Stimulated activated naive CD8-positive, alpha-beta T cell treated with anti-CD3 and anti-CD28 coated beads, Interleukin-15, amount 100 ng/mL, for 72 hours (primary cell): ENCODE results near the gene KCNQ1OT1.

Experiments used
- ATAC-seq: fragments of 150-1000 bp; cut with Tn5 transposase; 2 replicates; pipeline ENCODE4 v1.10.0; 2021; ENCODE audit warnings: mild to moderate bottlenecking, moderate library complexity
- DNase-seq, 2 donors: peaks; one replicate each; pipeline ENCODE4 v3.0.0; 2021 to 2022
- H3K27ac Mint-ChIP-seq, 2 donors: one replicate each; pipeline ENCODE4 v1.8.0; 2022; ENCODE audit warnings: mild to moderate bottlenecking in 2 of 2, mixed read lengths in 2 of 2, moderate library complexity in 2 of 2
- H3K27me3 Mint-ChIP-seq: one replicate; pipeline ENCODE4 v1.8.0; 2022; ENCODE audit warnings: mixed read lengths
- H3K4me1 Mint-ChIP-seq: one replicate; pipeline ENCODE4 v1.8.0; 2022; ENCODE audit warnings: mild to moderate bottlenecking, mixed read lengths
- H3K4me3 Mint-ChIP-seq, 2 donors: one replicate each; pipeline ENCODE4 v1.8.0; 2022; ENCODE audit warnings: mild to moderate bottlenecking in 2 of 2, mixed read lengths in 2 of 2, moderate library complexity in 1 of 2
- H3K9me3 Mint-ChIP-seq, 2 donors: one replicate each; pipeline ENCODE4 v1.8.0; 2022; ENCODE audit warnings: mixed read lengths in 2 of 2

The KCNQ1OT1 gene

DNA sequence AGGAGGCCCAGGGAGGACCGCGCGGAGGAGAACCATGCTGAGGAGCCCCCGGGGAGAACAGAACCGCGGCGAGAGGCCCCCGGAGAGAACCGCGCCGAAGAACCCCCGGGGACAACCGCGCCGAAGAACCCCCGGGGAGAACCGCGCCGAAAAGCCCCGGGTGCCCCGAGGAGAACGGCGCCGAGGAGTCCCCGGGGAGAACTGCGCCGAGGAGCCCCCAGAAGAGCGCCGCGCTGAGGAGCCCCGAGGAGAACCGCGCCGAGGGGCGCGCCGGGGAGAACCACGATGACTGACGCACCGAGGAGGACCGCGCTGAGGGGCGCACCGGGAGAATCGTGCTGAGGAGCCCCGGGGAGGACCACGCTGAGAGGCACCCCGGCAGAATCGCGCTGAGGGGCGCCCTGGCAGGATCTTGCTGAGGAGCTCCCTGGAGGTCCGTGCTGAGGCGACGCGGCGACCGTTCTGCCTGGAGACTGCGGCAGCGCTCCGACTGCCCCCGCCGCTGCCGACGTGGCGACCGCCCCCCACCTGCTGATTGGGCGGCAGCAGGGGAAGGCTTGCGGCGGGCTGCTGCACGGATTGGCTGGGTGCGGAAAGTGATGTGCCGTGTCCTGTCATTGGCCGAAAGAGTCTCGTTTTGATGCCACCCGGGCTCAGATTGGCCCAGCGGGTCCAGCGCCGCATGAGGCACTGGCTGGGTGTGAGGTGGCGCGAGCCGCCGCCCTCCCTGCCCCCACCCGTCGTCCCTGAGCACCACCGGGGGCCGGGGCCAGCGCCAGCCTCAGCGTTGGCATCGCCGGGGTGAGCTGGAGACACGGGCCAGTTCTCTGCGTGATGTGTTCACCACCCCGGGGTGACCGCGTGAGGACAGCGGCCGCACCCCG, at the start of gene KCNQ1OT1:
Gene KCNQ1OT1 (minus strand): TSS at position 464 of the 884 bp plus-strand sequence.
- DNase-seq (peak; percentile 84 to 92), ATAC-seq (peak; percentile 97)
- Mint-ChIP-seq H3K27me3 (no peaks in the 10 kb centered on the region), H3K4me1 (peaks cover 20% of the 10 kb centered on the region), H3K27ac (peak within 1 kb of the TSS; percentile 57 to 85), H3K4me3 (peak within 1 kb of the TSS; percentile 85 to 89), H3K9me3 (no peaks in the 10 kb centered on the region)

DNA sequence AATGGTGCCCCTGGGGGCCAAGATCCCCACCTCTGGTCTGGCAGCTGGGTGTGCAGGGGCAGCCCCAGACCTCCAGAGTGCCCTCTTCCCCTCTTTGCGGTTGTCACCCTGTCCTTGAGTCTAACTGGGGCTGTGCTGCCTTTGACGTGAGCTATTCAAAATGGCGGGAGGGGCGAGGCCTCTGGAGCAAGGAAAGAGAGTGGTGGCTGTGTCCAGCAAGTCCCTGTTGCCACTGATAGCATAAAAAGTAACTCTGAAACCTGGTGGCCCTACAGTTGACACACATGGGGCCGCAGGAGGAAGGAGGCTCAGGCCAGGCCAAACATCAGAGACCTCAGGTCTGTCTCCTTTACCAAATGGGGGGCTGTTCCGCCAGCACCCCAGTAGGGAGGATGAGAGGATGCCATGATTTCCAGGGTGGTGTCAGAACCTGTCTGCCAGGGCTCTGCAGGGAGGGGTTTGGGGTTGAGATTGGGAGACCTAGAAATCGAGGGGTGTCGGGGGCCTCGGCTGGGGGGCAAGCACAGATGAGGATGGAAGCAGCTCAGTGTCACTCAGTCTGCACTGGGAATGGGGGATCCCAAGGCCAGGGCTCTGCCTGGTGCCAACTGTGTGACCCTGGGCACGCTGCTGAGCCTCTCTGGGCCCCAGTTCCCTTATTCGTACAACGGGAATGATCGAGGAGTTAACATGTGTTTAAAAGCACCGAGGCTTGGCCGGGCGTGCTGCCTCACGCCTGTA, 49.2 kb upstream of the KCNQ1OT1 start:
- peak overlapping the region; percentile 27 to 80 for H3K27ac Mint-ChIP-seq
- no peaks in the 10 kb centered on the region for H3K4me1 Mint-ChIP-seq
- peaks cover 0 to 8% of the 10 kb centered on the region in 2 donors for H3K9me3 Mint-ChIP-seq
- DNase-seq = no peak
- ATAC-seq = no peak
- no peaks in the 10 kb centered on the region for H3K27me3 Mint-ChIP-seq
- no peak overlapping the region for H3K4me3 Mint-ChIP-seq

DNA sequence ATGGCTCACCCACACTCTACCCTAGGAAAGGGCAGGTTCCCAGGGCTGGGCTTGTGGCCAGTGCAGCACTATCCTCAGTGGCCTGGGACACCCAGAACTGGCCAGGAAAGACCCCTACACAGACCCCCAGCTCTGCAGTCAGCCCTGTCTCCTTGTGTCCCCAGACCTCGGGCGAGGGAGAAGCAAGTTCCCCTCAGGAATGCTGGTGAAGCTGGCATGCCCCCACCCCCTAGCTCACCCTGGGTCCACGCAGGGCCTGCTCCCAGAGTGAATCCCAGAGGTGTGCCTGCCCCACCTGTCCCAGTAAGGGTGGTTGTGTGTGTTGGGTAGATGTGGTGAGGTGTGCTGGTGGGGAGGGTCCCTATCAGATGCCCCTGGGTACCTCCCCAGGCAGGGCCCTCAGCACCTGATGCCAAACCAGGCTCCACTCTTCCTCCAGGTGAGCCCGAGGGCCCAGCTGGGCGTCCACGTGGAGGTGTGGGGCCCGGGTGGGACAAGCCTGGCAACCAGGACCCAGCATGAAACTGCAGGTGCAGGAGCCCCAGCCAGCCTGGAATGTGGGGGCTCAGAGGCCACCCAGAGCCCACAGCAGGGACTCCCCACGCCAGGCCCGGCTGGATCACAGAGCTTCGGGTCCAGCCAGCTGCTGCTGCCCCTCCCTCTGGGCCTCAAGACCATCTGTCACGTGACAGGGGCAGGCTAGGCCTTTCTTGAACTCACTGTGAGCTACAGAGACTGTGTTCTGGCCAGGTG, 48.4 kb upstream of the KCNQ1OT1 start:
- ATAC-seq (no peak), DNase-seq (no peak)
- no peak overlapping the region for H3K4me3 Mint-ChIP-seq

DNA sequence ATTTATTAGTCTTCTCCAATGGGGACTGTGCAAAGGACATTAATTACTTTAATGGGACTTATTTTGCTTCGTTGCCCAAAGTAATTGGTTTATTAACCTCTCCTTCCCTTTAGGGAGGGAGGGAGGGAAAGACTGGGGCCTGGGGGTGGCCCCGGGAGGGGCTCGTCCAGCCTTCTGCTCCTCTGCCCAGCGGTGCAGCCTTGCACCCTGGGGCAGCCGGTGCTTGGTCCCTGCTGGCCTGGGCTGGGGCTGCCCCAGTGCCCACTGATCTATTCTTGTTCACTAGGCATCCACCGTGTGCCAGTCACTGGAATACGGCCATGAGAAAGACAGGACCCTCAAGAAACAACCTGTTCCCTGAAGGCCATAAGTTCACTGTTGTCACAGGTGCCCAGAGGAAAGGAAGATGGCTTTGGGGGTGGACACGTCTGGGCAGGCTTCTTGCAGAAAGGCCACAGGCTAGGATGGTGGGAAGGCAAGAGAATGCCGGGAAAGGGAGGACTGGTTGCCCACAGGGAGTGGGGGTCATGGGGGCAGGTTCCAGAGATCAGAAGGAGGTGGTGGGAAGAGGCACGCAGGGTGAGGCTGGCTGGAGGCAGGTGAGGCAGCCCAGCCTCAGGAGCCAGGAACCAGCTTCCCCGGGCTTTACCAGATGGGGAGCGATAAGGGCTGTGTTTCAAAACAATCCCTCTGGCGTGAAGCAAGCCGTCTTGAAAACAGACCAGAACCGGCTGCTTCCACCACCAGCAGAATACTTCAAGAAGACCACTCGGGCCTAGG, 47.6 kb upstream of the KCNQ1OT1 start:
- Mint-ChIP-seq H3K27ac (no peak overlapping the region), H3K4me3 (no peak overlapping the region), H3K4me1 (no peaks in the 10 kb centered on the region), H3K9me3 (no peaks in the 10 kb centered on the region), H3K27me3 (no peaks in the 10 kb centered on the region)
- DNase-seq (no peak), ATAC-seq (no peak)

More for the DNA sequence above, 48.4 kb upstream of the KCNQ1OT1 start:
- peaks cover 0 to under 1% of the 10 kb centered on the region in 2 donors for H3K9me3 Mint-ChIP-seq
- H3K27ac Mint-ChIP-seq = peak overlapping the region in 1 of 2 donors; percentile 27
- H3K4me1 Mint-ChIP-seq = no peaks in the 10 kb centered on the region
- no peaks in the 10 kb centered on the region for H3K27me3 Mint-ChIP-seq

DNA sequence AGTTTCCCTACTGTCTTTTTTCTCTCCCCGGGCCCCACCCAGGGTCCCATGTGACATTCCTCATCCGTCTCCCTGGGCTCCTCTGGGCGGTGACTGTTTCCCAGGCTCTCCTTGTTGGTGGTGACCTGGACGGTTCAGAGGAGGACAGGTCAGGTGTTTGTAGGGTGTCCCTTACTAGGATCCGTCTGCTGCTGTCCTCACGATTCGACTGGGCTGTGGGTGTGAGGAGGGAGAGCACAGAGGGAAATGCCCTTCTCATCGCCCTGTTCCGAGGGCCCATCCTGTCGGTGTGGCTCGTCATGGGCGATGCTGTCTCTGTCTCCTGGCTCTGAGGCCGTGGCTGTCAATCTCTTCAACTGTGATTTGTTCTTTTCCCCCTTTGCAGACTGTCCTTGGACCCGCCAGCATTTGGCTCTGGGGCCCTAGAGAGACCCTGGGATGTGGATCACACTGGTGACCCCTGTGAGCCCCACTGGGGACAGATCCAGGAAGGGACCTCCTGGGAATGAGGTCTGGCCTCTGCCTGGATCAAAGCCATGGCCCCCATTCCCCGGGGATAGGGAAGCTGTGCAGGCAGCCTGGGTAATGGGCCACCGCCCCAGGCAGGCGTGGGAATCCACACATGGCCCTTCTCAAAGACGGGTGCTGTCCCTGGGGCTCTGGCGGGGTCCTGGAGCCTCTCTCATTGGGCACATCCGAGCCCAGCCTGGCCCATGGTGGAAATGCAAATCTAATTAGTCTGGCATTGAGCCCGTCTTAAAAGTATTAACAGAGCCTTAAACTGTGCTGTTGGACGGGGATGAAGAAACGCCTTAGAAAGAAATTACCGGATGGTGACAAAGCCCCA, 46.8 kb upstream of the KCNQ1OT1 start:
- Mint-ChIP-seq H3K9me3 (no peaks in the 10 kb centered on the region), H3K27ac (peak overlapping the region in 1 of 2 donors; percentile 91), H3K4me1 (no peaks in the 10 kb centered on the region), H3K27me3 (no peaks in the 10 kb centered on the region), H3K4me3 (no peak overlapping the region)
- ATAC-seq (no peak), DNase-seq (no peak)

DNA sequence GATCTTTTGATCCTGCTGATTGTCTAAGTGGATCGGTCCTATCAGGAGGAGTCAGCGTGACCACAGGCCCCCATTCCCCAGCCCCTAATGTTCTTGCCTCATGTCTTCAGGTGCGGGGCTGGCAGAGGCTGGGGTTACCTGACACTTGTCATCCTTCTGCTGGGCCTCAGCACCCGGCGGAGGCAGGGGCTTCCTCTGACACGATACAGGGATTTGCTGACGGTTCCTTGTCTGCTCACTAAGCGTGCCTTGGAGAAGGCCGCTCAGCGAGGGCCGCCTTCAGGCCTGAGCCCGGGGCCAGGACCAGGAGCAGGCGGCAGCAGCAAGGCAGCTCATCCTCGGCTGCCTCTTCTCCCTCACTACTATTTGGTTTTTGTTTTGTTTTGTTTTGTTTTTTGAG, 45.7 kb upstream of the KCNQ1OT1 start:
- H3K27me3 Mint-ChIP-seq = no peaks in the 10 kb centered on the region
- DNase-seq = no peak
- H3K4me3 Mint-ChIP-seq = no peak overlapping the region
- H3K4me1 Mint-ChIP-seq = no peaks in the 10 kb centered on the region
- H3K9me3 Mint-ChIP-seq = no peaks in the 10 kb centered on the region
- H3K27ac Mint-ChIP-seq = no peak overlapping the region
- ATAC-seq = no peak

DNA sequence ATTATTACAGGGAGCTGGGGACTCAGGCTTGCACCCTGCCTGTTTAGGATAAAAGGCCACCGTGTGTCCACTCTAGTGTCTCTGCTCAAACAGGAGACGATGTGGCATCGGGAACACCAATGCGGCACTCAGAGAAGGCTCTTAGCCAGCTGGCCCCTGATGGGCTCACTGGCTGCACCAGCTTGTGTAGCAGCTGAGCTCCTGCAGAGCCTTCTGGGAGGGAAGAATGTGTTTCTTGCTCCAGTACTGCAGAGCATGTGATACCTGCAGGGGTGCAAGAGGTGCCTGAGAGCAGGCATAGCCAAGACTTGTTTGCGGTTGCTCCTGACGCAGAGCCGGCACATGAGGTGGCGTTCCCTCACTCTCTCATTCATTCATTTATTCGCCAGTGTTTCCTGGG, 44.4 kb upstream of the KCNQ1OT1 start:
- no peak for DNase-seq
- Mint-ChIP-seq H3K4me3 (no peak overlapping the region), H3K27ac (no peak overlapping the region), H3K9me3 (no peaks in the 10 kb centered on the region), H3K4me1 (no peaks in the 10 kb centered on the region), H3K27me3 (no peaks in the 10 kb centered on the region)
- ATAC-seq = no peak

DNA sequence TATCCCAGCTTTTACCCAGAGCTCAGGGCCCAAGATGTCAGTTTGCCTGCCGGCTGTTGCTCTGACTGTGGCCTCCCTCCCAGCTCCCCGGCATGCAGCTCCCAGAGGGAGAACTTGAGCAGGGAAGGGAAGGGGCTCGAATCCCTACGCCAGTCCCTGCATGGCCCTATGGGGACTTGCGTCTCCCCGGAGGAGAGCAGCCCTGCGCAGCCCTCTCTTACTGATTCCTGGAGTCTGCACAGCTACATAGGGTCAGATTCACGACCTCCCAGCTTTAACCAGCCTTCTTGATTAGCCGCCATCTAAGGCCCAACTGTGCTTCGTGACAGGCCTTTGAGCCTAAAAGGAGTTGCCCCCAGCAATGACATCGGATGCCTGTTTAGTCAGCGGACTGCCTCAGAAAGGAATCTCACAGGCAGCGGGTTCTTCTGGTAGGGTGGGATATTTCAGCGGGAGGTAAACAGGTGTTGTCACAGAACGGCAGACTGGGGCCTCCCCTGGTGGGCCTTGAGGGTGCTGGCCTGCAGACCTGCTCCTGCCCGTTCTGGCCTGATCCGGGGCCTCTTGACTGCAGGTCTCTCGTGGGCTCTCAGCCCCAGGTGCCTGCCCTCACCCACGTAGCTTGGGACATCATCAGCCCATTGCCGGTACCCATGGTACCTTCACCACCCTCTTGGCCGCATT, 43.8 kb upstream of the KCNQ1OT1 start:
- H3K27ac Mint-ChIP-seq = no peak overlapping the region
- ATAC-seq = no peak
- H3K4me1 Mint-ChIP-seq = no peaks in the 10 kb centered on the region
- H3K4me3 Mint-ChIP-seq = no peak overlapping the region
- H3K27me3 Mint-ChIP-seq = no peaks in the 10 kb centered on the region
- no peaks in the 10 kb centered on the region for H3K9me3 Mint-ChIP-seq
- DNase-seq = no peak

DNA sequence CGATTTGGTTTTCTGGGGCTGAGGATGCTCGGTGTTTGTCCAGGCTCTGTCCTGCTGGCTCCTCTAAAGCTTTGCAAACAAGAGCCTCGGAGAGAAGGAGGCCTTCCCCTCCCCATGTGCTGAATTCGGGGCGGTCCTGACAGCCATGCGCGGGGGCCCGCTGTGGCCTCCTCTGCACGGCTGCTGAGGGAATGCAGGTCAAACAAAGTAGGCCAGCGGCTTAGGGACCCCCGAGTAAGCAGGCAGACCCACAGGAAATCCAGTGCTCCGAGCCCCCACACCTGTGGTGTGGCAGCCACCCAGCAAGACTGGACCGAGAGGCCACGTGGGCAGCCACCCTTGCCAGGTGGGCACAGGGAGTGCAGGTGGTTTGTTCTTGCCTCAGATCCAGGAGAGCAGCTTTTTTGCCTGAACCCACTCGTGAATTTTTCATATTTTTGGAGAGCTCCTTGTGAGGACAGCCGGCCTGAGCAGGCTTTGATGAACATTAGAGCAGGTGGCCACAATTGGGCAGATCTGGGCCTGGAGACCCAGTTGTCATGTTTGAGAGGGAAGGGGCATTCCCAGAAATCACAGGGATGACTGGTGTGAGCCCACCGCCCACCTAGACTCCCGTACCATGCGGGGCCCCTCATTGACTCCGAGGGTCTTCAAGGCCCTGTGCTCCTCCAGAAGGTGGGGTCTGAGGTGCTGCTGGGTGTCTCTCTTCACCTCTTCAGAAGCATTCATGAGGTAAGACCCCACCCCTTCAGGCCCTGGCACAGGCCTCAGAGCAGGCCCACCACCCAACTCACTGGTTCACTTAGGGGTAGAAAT, 43.0 kb upstream of the KCNQ1OT1 start:
- ATAC-seq (no peak), DNase-seq (no peak)
- Mint-ChIP-seq H3K4me3 (no peak overlapping the region), H3K9me3 (no peaks in the 10 kb centered on the region), H3K27me3 (no peaks in the 10 kb centered on the region), H3K27ac (no peak overlapping the region), H3K4me1 (no peaks in the 10 kb centered on the region)

DNA sequence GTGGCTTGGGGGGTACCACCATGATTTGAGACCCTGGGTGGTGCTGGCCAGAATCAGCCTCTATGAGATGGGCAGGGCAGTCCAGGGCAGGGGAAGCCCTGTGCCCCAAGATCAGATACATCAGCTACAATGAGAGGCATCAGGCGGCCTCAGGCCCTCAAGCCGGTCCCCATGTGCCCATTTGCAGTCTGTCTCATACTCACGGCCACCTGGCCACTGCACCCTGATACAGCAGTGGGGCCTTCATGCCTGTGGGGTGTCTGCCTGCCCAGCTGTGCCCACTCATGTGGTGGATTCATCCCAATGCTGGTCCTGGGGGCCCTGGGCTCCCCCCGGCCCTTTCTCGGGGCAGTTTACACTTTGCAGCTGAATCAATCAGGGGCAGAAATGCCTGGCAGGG, 42.4 kb upstream of the KCNQ1OT1 start:
- ATAC-seq (no peak), DNase-seq (no peak)
- no peak overlapping the region for H3K4me3 Mint-ChIP-seq
- H3K4me1 Mint-ChIP-seq = no peaks in the 10 kb centered on the region
- no peaks in the 10 kb centered on the region for H3K9me3 Mint-ChIP-seq
- no peaks in the 10 kb centered on the region for H3K27me3 Mint-ChIP-seq
- H3K27ac Mint-ChIP-seq = no peak overlapping the region

DNA sequence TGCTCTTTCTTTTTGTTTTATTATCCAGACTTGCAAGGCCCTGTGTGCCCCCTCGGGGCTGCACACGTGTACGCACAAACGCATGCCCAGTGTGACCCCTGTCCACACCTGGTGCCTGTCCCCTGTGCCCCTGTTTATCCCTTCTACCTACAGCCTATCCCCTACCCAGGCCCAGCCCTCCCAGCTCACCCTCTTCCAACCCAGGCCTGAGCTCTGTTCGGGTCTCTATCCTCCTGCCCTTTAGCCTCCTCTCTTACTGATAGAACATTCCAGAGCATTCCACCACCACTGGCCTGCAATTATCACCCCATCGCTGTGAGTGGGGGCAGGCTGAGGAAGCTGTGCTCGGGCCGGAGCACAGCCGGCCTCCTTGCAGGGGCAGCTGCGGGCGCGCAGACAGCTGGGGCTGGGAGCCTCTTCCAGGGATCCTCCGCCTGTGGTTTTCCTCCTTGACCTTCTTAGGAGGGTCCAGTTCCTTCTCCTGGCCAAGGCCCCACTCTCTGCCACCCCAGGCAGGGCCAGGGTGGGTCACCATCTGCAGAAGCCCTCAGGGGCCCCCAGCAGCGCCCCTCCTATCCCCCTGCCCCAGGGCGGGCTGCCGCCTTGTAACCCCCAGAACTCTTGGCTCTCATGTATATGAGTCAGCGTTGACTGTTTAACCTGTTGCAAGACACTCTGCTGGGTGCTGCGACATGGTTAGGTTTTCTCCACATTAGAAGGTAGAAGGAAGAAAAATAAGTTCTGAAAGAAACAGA, 41.8 kb upstream of the KCNQ1OT1 start:
- Mint-ChIP-seq H3K4me1 (no peaks in the 10 kb centered on the region), H3K9me3 (no peaks in the 10 kb centered on the region), H3K27ac (peak overlapping the region in 1 of 2 donors; percentile 63), H3K27me3 (no peaks in the 10 kb centered on the region), H3K4me3 (no peak overlapping the region)
- no peak for DNase-seq
- ATAC-seq = peak; percentile 44

DNA sequence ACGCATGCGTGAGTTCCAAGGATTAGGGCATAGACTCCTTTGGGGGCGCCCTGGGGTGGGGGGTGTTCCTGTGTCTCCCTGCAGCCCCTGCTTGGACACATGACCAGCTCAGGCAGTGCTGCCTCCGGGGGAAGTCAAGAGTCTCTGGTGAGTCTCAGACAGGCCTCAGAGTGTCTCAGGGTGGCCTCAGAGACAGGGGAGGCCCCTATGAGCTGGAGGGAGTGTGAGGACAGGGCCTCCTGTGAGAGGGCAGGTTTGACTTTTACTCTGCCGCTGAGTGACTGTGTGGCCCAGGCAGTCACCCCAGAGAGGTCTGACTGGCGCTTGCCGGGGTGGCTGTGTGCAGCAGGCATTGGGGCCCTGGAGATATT, 41.2 kb upstream of the KCNQ1OT1 start:
- Mint-ChIP-seq H3K27ac (no peak overlapping the region), H3K4me3 (no peak overlapping the region), H3K9me3 (no peaks in the 10 kb centered on the region), H3K27me3 (no peaks in the 10 kb centered on the region), H3K4me1 (no peaks in the 10 kb centered on the region)
- DNase-seq (no peak), ATAC-seq (peak; percentile 13)
